GM21381 (cell line): Measurements from ENCODE around the gene CCNB3.

ENCODE experiments used
- ATAC-seq: cut with Tn5 transposase; IDR thresholded peaks from one replicate; pipeline ENCODE4 v1.9.1; 2021; ENCODE audit warnings: mild to moderate bottlenecking, moderate library complexity; ENCODE audit not compliant: unreplicated experiment

CCNB3 gene

DNA sequence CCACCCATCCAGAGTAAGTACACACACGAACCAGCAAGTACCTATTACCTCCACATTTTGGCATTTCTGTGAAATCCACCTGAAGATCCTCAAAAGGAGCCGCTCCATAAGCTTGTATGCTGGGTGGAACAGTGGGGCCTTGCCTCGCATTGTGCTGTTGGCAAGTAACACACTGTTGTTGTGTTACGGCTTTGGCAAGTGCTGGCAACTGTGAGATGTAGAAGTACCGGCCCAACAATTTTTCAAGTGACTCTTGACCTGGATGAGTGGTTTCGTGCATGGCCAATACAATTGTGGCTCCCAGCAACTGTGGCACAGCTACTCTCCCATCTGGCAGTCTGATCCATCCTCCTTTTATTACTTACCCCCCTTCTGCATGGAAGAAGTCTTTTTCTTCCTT lies 128.7 kb downstream of the CCNB3 start:
- no peak for ATAC-seq

DNA sequence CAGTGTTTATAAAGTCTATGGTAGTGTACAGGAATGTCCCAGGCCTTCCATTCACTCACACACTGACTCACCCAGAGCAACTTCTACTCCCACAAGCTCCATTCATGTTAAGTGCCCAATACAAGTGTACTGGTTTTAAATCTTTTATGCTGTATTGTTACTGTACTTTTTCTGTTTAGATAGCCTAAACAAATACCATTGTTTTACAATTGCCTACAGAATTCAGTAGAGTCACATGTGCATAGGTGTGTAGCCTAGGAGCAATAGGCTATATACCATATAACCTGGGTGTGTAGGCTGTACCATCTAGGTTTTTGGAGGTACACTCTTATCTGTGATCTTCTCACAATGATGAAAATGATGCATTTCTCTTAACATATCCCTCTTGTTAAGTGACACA lies 139.4 kb downstream of the CCNB3 start:
- no peak for ATAC-seq

GRCh38 chrX:50372966-50373365 lies 168.4 kb downstream of the CCNB3 start:
- no peak for ATAC-seq

DNA sequence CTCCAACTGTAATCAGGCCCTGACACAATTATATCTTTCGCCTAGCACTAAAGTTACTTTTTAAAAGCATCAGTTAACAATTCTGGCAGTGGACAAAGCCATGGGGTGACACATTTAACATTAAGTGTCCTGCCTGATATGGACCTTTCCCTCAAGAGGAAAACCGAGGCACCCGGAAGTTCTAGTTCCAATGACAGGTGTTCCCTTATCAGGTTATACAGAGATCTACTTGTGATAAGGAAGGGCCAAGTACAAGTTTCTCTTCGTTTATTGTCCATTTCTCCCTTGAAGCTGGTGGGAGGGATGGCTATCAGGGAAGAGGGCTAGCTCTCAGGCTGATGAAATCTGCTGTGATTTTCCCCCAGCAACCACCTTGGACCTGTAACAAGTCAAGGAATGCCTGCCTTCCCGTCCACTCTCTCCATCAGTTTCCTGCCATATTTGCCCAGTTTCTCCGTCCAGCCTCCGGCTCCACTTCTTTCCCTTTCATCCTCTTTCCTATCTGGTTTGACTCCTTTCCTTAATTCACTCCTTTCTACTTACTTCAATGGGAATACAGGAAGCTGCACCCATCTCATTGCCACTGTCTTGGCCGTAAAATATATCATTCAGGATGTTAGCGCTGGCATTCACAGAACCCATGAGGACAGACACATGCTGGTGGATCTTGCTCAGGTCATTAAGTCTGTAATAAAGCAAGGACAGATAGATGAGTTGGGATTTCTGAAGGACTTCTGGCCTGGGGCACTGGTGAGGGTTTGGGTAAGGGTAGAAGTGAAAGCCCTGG lies 171.1 kb downstream of the CCNB3 start:
- ATAC-seq, result no peak

GRCh38 chrX:50381729-50382415 lies 177.3 kb downstream of the CCNB3 start:
- ATAC-seq, result no peak

GRCh38 chrX:50386520-50386919 lies 182.0 kb downstream of the CCNB3 start:
- ATAC-seq, result no peak

- no peak for ATAC-seq
Measured at GRCh38 chrX:50393902-50394301, 189.3 kb downstream of the CCNB3 start.
